Measurements from ENCODE around the gene UBQLNL.

DNA sequence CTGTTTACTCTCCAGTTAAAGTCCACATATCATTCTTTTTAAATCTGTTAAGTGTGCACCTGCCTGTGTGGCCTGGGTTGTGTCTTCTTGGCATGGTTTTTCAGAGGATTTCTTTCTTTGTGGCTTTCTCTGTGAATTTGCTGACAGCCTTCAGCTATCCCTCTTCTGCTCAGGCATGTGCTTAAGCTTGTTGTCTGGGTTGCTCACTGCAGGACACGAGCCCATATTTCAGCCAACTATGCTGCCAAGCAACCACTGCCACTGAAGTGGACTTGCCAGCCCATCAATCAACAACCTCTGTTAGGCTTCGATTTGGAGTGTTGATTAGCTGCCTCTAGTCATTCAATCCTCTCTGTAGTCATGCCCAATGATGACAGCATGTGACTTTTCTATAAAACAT, 49.0 kb downstream of the UBQLNL start:
- no peak for TF ChIP-seq EZH2 (IDR thresholded peaks at IDR 0.05; ENCODE audit: borderline replicate concordance, control insufficient read depth, low read depth, low read length)
- TF ChIP-seq POLR2AphosphoS5 (IDR thresholded peaks at IDR 0.05; ENCODE audit: low read length) = no peak
- TF ChIP-seq CHD1 (IDR thresholded peaks at IDR 0.05; ENCODE audit: low read depth, low read length) = no peak
- TF ChIP-seq YY1 (IDR thresholded peaks at IDR 0.05; ENCODE audit: low read depth, low read length) = no peak
- TF ChIP-seq, protein P1, sequence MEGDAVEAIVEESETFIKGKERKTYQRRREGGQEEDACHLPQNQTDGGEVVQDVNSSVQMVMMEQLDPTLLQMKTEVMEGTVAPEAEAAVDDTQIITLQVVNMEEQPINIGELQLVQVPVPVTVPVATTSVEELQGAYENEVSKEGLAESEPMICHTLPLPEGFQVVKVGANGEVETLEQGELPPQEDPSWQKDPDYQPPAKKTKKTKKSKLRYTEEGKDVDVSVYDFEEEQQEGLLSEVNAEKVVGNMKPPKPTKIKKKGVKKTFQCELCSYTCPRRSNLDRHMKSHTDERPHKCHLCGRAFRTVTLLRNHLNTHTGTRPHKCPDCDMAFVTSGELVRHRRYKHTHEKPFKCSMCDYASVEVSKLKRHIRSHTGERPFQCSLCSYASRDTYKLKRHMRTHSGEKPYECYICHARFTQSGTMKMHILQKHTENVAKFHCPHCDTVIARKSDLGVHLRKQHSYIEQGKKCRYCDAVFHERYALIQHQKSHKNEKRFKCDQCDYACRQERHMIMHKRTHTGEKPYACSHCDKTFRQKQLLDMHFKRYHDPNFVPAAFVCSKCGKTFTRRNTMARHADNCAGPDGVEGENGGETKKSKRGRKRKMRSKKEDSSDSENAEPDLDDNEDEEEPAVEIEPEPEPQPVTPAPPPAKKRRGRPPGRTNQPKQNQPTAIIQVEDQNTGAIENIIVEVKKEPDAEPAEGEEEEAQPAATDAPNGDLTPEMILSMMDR (IDR thresholded peaks at IDR 0.05 in 2 of 3, conservative IDR thresholded peaks at IDR 0.05 in 1 of 3; ENCODE audit: control insufficient read depth in 2 of 3, extremely low read depth in 1 of 3, insufficient read depth in 1 of 3, low read depth in 3 of 3, low read length in 3 of 3) = no peak
- TF ChIP-seq EP300 (IDR thresholded peaks at IDR 0.05; ENCODE audit: borderline replicate concordance in 1 of 2, control insufficient read depth in 1 of 2, low read depth in 2 of 2, low read length in 2 of 2) = no peak
- TF ChIP-seq, protein P2, sequence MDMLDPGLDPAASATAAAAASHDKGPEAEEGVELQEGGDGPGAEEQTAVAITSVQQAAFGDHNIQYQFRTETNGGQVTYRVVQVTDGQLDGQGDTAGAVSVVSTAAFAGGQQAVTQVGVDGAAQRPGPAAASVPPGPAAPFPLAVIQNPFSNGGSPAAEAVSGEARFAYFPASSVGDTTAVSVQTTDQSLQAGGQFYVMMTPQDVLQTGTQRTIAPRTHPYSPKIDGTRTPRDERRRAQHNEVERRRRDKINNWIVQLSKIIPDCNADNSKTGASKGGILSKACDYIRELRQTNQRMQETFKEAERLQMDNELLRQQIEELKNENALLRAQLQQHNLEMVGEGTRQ (IDR thresholded peaks at IDR 0.05; ENCODE audit: borderline replicate concordance, low read depth, low read length) = no peak
- no peak for TF ChIP-seq KDM1A (IDR thresholded peaks at IDR 0.05; ENCODE audit: borderline replicate concordance)
